GDM1 (cell line): ENCODE data around the gene C7.
"Not testable (repeated sequence)": the region's sequence is repeated elsewhere in the genome, so short reads cannot be mapped to it uniquely, and the experiment has no call there.

Experiments used
- DNase-seq: peaks from one replicate; lab custom pipeline; 2025; lab: John Stamatoyannopoulos, UW

C7 gene

DNA sequence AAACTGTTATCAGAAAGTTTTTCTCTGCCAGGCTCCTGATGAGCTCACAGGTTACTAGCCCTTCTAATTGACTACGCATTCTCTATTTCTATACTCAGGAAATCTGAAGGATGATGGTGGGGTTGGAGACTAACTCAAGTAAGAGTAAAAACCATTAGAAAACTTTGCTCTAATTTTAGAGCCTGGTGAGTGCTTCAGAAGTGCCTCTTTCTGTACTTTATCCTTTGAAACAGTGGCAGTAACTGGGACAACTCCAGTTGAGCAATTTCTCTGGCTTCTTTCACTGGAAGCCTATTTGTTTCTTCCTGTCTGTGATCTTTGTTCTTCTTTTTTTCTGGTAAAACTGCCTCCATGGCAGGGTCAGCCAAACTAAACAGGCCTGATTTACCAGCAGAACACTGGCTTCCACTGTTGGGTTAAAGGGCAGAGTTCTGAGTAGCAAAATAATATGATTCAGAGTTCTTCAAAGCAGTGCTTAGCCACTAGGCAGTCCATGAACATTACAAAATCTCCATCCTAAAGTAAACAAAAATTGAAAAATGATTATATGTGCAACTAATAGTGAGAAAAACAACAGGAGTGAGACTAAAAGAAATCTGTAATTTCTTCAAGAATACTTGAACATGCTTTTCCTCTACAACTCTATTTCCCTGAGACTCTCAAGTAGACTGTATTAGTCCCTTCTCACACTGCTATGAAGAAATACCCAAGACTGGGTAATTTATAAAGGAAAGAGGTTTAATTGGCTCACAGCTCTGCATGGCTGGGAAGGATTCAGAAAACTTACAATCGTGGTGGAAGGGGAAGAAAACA lies 82.1 kb downstream of the C7 start:
- no peak for DNase-seq

DNA sequence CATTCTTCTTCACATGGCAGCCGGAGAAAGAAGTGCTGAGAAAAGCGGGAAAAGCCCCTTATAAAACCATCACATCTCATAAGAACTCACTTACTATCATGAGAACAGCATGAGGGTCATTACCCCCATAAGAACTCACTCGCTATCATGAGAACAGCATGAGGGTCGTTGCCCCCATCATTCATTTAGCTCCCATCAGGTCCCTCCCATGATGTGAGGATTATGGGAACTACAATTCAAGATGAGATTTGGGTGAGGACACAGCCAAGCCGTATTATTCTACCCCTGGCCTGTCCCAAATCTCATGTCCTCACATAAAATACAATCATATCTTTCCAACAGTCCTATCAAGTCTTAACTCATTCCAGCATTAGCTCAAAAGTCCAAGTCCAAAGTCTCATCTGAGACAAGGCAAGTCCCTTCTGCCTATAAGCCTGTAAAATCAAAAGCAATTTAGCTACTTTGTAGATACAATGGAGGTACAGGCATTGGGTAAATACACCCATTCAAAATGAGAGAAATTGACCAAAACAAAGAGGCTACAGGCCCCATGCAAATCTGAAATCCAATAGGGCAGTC lies 82.8 kb downstream of the C7 start:
- DNase-seq, result no peak

GRCh38 chr5:40995801-40996586 lies 86.7 kb downstream of the C7 start:
- no peak for DNase-seq

DNA sequence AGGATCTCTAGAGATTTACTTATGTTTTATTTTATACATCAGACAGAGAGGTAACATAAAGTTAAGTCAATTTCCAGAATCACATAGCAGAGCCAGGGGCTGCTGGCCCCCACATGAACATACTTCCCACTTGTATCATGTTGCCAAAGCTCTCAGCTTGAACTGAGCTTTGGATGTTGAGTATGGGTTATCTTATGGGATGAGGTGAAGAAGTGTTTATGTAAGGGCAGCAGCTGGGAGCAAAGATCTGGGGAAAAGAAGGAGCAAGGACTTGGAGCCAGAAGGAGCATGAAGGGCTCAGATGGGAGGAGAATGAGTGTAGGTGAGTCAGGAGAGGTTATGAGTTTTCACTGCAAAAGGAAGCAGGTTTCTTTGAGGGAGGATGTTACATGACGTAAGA lies 89.8 kb downstream of the C7 start:
- DNase-seq, result no peak

- no peak for DNase-seq
Observed at GRCh38 chr5:40999966-41000365, 90.7 kb downstream of the C7 start.

GRCh38 chr5:41003670-41004376 lies 94.5 kb downstream of the C7 start:
- DNase-seq, result no peak

DNA sequence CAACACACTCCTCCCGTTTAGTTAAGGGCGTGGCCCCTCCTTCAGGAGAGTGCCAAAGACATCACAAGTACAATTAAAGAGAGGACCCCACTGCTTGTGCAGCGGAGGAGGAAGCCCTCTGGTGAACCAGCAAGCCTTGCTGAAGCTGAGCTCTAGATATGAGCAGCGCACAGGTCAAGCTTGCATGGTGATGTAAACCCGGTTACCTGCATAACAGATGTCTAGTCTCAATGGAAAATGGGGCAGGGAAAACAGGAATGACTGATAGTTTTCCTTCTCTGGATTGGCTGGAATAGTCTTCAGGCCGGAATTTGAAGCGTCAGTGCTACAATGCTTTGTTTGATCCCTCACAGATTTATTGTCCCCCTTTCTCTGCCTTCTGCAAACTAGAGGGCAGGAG lies 95.6 kb downstream of the C7 start:
- DNase-seq, result no peak

DNA sequence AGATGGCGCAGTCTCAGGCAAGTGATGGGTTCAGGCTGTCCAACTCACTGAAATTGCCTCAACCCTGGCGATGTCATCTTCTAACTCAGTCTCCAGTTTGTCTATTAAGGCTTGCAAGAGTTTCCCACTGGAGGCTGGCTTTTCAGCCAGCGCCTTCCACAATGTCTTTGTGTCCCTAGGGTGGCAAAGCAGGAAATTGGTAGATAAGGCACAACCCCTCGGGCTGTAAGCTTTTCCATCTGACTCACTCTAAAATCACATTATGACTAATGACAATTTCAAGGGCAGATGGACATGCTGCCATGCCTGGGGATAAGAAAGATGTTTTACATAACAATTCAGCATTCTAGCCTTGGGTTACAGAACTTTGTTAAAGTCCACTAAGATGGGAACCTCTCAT lies 99.9 kb downstream of the C7 start:
- DNase-seq, result no peak

GRCh38 chr5:41010572-41010971 lies 101.3 kb downstream of the C7 start:
- DNase-seq, result no peak

DNA sequence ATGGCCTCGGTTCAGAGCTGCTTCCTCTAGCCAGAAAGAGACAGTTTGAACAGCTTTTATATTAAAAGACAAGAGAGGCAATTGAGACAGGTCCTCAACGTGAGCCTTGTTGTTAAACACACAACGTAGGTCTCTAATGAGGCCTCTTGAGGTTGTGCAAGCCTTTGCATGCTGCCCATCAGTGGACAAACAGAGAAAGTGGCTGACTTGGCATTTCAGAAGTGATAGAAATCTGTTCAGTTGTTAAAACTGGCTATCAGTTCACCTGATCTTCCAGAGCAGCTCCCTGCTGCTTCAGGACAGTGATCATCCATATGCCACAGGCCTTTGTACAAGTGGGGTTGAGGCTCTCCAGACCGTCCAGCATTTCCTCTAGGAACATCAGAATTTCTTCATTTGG lies 103.0 kb downstream of the C7 start:
- no peak for DNase-seq

DNA sequence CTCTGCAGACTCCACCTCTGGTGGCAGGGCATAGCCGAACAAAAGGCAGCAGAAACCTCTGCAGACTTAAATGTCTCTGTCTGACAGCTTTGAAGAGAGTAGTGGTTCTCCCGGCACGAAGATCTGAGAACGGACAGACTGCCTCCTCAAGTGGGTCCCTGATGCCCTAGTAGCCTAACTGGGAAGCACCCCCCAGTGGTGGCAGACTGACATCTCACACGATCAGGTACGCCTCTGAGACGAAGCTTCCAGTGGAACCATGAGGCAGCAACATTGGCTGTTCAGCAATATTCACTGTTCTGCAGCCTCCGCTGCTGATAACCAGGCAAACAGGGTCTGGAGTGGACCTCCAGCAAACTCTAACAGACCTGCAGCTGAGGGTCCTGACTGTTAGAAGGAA lies 113.3 kb downstream of the C7 start:
- DNase-seq, result not testable (repeated sequence)
